ENCODE data around the gene PDE4C. TPM values are rescaled to one million over a fixed set of nuclear protein-coding genes. Genes with fewer than 3 reads are reported as not detected.

The PDE4C gene
- total RNA-seq, 2 experiments from 2014 or later = not detected

DNA sequence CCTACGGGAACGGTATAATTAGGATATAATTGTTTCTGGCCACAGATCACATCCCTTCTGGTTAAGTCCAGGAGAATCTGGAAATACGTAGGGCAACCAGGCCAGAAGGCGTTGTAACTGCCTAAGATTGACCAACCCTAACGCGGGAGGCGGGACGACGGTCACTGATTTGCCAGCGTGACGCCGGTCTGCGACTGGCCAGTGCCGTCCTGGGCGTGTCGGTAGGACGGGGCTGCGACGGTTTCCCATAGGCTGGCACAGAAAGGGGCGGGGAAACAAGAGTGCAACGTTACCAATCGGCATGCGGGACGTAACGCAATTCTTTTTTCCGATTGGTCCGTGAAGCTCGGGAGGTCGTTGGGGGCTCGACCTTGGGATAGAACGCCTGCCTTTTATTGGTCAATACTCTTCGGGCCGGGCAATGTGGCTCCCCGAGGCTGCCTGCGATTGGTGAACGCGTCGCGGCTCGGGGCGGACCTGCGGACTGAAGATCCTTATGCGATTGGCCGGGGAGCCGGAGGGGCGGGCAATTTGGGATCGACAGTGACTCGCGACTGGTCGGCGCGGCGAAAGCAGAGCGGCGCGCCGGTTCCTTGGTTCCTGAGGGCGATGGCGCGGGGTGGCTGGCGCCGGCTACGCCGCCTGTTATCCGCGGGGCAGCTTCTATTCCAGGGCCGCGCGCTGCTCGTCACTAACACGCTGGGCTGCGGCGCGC lies 33.4 kb downstream of the PDE4C start, which contains the start of gene MPV17L2:
Gene MPV17L2, plus strand, starts transcription at position 546 of the 715 bp plus-strand sequence. Its CDS starts 64 bp downstream, at position 610.
- POLR2A ChIA-PET = interaction anchor here (1.4 to 2.0 kb wide), 2 partner anchors 11 to 89 kb away, joined by 5 to 9 read pairs; partner anchors contain the start of genes JUND and RAB3A
- CTCF ChIA-PET = interaction anchor here (0.6 to 2.5 kb wide), 10 partner anchors 11 to 136 kb away, joined by 3 to 12 read pairs (median 3); partner anchors contain the start of genes LSM4 and RAB3A

DNA sequence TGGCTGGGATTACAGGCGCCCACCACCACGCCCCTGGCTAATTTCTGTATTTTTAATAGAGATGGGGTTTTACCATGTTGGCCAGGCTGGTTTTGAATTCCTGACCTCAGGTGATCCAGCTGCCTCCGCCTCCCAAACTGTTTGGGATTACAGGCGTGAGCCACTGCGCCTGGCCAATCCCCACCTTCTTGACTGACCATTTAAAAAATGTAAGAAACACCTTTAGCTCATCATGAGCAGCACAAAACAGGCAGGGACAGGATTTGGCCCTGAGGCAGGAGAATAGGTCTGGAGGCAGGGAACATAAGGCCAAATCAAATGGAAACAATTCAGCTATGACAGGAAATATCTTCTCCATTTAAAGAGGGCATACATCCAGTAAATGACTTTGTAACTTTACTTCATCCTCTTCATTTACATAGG lies 34.6 kb downstream of the PDE4C start:
- CTCF ChIA-PET = interaction anchor here (0.5 to 2.5 kb wide), 10 partner anchors 12 to 768 kb away, joined by 3 to 12 read pairs (median 4); partner anchors contain the start of genes LSM4 and RAB3A
- POLR2A ChIA-PET = interaction anchor here (0.6 to 2.0 kb wide), 2 partner anchors 9 to 12 kb away, joined by 3 to 9 read pairs; partner anchors contain the start of gene RAB3A

GRCh38 chr19:18190278-18190677 lies 36.0 kb downstream of the PDE4C start:
- POLR2A ChIA-PET = interaction anchor here (0.8 kb wide), 1 partner anchor 61 kb away, joined by 9 read pairs; no protein-coding TSS in a partner anchor
- CTCF ChIA-PET = interaction anchor here (0.7 kb wide), 2 partner anchors 61 to 245 kb away, joined by 3 read pairs; no protein-coding TSS in a partner anchor

GRCh38 chr19:18185538-18185937 lies 40.7 kb downstream of the PDE4C start:
- CTCF ChIA-PET = interaction anchor here (0.6 to 1.6 kb wide), 5 partner anchors 24 to 226 kb away, joined by 3 to 5 read pairs (median 3); no protein-coding TSS in a partner anchor
- POLR2A ChIA-PET = no interaction called here

DNA sequence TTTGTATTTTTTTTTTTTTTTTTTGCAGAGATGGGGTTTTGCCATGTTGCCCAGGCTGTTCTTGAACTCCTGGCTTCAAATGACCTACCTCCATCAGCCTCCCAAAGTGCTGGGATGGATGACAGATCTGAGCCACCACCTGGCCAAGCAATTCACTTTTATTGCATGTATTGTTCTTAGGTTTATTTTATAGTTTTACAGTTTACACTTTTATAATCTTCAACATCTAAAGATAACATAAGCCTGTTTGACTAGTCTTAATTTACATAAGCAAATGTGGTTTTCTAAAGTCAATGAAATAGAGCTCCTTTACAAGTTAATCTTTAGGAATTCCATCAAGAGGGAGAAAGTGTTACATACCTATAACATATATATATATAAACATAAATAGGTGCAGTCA lies 42.7 kb downstream of the PDE4C start:
- ChIA-PET CTCF (interaction anchor here (0.5 to 1.2 kb wide), 3 partner anchors 22 to 108 kb away, joined by 3 read pairs; no protein-coding TSS in a partner anchor), POLR2A (no interaction called here)

DNA sequence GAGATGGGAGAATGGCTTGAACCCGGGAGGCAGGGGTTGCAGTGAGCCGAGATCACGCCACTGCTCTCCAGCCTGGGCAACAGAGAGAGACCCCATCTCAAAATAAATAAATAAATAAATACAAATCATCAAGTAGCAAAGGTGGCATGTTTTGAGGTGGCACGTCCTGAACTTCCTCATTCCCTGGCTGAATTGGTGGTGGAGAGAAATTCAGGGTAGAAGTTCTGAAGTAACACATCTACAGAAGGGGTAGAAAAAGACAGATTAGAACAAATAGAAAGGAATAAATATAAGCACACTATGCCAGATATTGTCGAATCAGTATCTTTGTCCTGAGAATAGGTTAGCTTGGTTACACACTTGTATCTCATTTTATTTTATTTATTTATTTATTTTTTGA lies 46.3 kb downstream of the PDE4C start:
- ChIA-PET POLR2A (no interaction called here), CTCF (no interaction called here)

GRCh38 chr19:18176367-18177310 lies 49.6 kb downstream of the PDE4C start:
- ChIA-PET CTCF (interaction anchor here (0.7 to 1.6 kb wide), 2 partner anchors 75 to 220 kb away, joined by 3 to 4 read pairs; no protein-coding TSS in a partner anchor), POLR2A (no interaction called here)

DNA sequence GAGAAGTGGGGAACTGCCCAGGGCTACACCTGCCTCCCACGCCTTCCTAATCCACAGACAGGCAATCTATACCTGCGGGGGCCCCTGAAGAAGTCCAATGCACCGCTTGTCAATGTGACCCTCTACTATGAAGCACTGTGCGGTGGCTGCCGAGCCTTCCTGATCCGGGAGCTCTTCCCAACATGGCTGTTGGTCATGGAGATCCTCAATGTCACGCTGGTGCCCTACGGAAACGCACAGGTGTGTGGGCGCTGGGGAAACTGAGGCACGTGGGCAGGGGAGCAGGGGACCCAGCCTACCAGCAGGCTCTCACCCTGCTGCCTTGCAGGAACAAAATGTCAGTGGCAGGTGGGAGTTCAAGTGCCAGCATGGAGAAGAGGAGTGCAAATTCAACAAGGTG lies 51.3 kb downstream of the PDE4C start:
- ChIA-PET POLR2A (interaction anchor here (1.2 kb wide), 1 partner anchor 77 kb away, joined by 4 read pairs; no protein-coding TSS in a partner anchor), CTCF (interaction anchor here (1.2 kb wide), 1 partner anchor 14 kb away, joined by 4 read pairs; no protein-coding TSS in a partner anchor)

Other genes with a start within 250 kb of the PDE4C start
- gene ARRDC2, start 218.3 kb downstream of the PDE4C start, total RNA-seq = 10 to 100 TPM; 24.7 to 26.5 TPM
- 10 to 100 TPM; 18.7 to 22.0 TPM for gene IL12RB1, start 139.5 kb downstream of the PDE4C start, total RNA-seq
- 10 to 100 TPM; 15.5 to 16.2 TPM for gene MAST3, start 128.7 kb downstream of the PDE4C start, total RNA-seq
- gene PIK3R2, start 73.3 kb downstream of the PDE4C start, total RNA-seq = 10 to 100 TPM; 18.6 to 19.5 TPM
- gene IFI30, start 52.6 kb downstream of the PDE4C start, total RNA-seq = 10 to 100 TPM; 22.5 to 24.6 TPM
- 10 to 100 TPM; 20.4 to 21.6 TPM for gene MPV17L2, start 33.2 kb downstream of the PDE4C start, total RNA-seq
- gene RAB3A, start 22.4 kb downstream of the PDE4C start, total RNA-seq = 1 to 10 TPM; 6.3 to 6.5 TPM
- gene IQCN, start 48.0 kb upstream of the PDE4C start, total RNA-seq = under 1 TPM; 0.40 to 0.59 TPM
- 100 to 1,000 TPM; 339 to 357 TPM for gene JUND, start 55.2 kb upstream of the PDE4C start, total RNA-seq
- 100 to 1,000 TPM; 385 to 395 TPM for gene LSM4, start 96.6 kb upstream of the PDE4C start, total RNA-seq
- gene PGPEP1, start 114.2 kb upstream of the PDE4C start, total RNA-seq = 10 to 100 TPM; 27.5 to 28.4 TPM
- not detected for gene GDF15, start 159.7 kb upstream of the PDE4C start, total RNA-seq
- gene LRRC25, start 171.2 kb upstream of the PDE4C start, total RNA-seq = not detected
- gene SSBP4, start 193.0 kb upstream of the PDE4C start, total RNA-seq = 100 to 1,000 TPM; 151 to 158 TPM
- 10 to 100 TPM; 22.8 to 23.7 TPM for gene ISYNA1, start 211.7 kb upstream of the PDE4C start, total RNA-seq

All from activated CD8-positive, alpha-beta memory T cell treated with anti-CD3 and anti-CD28 coated beads for 36 hours (primary cell).